Natural killer cell treated with Interleukin-12 subunit alpha and Interleukin-12 subunit beta and Interleukin-15 and Interleukin-18, amount 100 ng/mL, for 72 hours (primary cell): ENCODE data around the gene TUBB8. TPM values are rescaled to one million over a fixed set of nuclear protein-coding genes. Genes with fewer than 3 reads are reported as not detected.
"Not testable (repeated sequence)": the region's sequence is repeated elsewhere in the genome, so short reads cannot be mapped to it uniquely, and the experiment has no call there.

Source experiments
- ATAC-seq, 2 donors: fragments of 150-1000 bp; cut with Tn5 transposase in 1 of 2; sonication (Bioruptor Pico), chemical (Tn5 transposase) in 1 of 2; 2 replicates each; pipeline ENCODE4 v1.10.0; 2021
- DNase-seq: peaks from one replicate; pipeline ENCODE4 v3.0.0; 2022; ENCODE audit warnings: low spot score
- H3K27ac Mint-ChIP-seq, 2 donors: 1 replicate in 1 of 2; 2 replicates in 1 of 2; pipeline ENCODE4 v1.8.0; 2022; ENCODE audit warnings: mixed read lengths in 2 of 2, mild to moderate bottlenecking in 1 of 2, moderate library complexity in 1 of 2
- H3K27me3 Mint-ChIP-seq, 2 donors: 1 replicate in 1 of 2; 2 replicates in 1 of 2; pipeline ENCODE4 v1.8.0; 2022; ENCODE audit warnings: mixed read lengths in 2 of 2
- H3K36me3 Mint-ChIP-seq: one replicate; pipeline ENCODE4 v1.8.0; 2022; ENCODE audit warnings: mixed read lengths
- H3K4me1 Mint-ChIP-seq, 2 donors: 1 replicate in 1 of 2; 2 replicates in 1 of 2; pipeline ENCODE4 v1.8.0; 2022; ENCODE audit warnings: low read depth in 2 of 2, mixed read lengths in 2 of 2, mild to moderate bottlenecking in 1 of 2
- H3K4me3 Mint-ChIP-seq: one replicate; pipeline ENCODE4 v1.8.0; 2022; ENCODE audit warnings: mixed read lengths
- H3K9me3 Mint-ChIP-seq: 2 replicates; pipeline ENCODE4 v1.8.0; 2022; ENCODE audit warnings: mixed read lengths
- total RNA-seq, 2 donors: library from RNA; stranded (reverse); gene quantifications; one replicate each; pipeline ENCODE4 v1.2.3, GENCODE V29; 2022

The TUBB8 gene
- total RNA-seq, 2 donors from 2014 or later: not detected

- no peak for ATAC-seq
- no peak for DNase-seq
- Mint-ChIP-seq H3K36me3 (no peaks in the 10 kb centered on the region), H3K4me1 (peaks cover 0 to 5% of the 10 kb centered on the region in 2 donors), H3K9me3 (no peaks in the 10 kb centered on the region), H3K27ac (no peak overlapping the region), H3K4me3 (no peak overlapping the region), H3K27me3 (peaks cover 7 to 16% of the 10 kb centered on the region in 2 donors)
Observed at GRCh38 chr10:83930-84530, 34.9 kb upstream of the TUBB8 start.

- ATAC-seq: no peak
- no peaks in the 10 kb centered on the region for H3K4me1 Mint-ChIP-seq
- H3K27ac Mint-ChIP-seq: no peak overlapping the region
- no peak for DNase-seq
- H3K36me3 Mint-ChIP-seq: no peaks in the 10 kb centered on the region
- no peak overlapping the region for H3K4me3 Mint-ChIP-seq
- peaks cover 7 to 13% of the 10 kb centered on the region in 2 donors for H3K27me3 Mint-ChIP-seq
- no peaks in the 10 kb centered on the region for H3K9me3 Mint-ChIP-seq
Observed at GRCh38 chr10:80477-81105, 31.5 kb upstream of the TUBB8 start.

DNA sequence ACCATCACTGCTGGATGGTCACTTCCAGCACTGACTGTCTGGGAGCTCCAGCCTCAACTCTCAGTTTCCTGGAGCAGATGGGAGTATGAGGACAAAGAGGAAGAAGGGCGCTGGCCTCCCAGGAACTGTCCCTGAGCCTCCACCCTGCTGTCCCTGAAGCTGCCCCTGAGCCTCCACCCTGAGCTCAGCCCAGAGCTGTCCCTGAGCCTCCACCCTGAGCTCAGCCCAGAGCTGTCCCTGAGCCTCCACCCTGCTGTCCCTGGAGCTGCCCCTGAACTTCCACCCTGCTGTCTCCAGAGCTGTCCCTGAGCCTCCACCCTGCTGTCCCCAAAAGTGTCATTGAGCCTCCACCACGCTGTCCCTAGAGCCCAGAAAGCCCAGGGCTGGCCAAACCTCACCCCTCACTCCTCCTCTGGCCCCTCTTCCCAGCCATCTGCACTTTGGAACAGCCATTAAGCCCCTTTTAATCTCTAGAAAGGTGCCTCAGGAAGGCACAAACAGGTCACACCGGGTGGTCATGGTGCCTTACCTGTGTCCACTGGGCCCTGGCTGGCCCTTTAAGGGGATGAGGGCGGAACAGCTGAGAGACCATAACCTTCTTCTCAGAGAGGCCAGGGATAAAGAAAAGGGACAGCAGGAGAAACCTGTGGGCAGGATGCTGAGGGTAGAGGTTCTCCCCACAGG, 30.6 kb upstream of the TUBB8 start:
- DNase-seq: no peak
- ATAC-seq: peak in 1 of 2 donors; percentile 29
- H3K4me3 Mint-ChIP-seq: no peak overlapping the region
- peaks cover 7 to 12% of the 10 kb centered on the region in 2 donors for H3K27me3 Mint-ChIP-seq
- no peak overlapping the region for H3K27ac Mint-ChIP-seq
- no peaks in the 10 kb centered on the region for H3K4me1 Mint-ChIP-seq
- H3K36me3 Mint-ChIP-seq: no peaks in the 10 kb centered on the region
- no peaks in the 10 kb centered on the region for H3K9me3 Mint-ChIP-seq

DNA sequence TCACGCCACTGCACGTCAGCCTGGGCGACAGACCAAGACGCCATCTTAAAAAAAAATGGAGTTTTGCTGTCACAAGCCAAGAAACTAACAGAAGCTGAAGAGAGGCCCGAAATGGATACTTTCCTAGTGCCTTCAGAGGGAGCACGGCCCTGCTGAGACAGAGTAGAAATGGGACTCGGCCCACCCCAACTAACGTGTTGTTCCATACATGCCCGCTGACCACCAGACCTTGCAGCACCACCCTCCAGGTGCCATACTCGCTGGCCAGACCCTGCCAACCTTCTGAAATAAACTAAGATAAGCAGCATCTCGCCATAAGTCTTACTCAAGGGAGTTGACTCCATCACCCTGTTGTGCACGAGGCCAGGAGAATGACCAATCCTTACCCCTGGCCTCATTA, 29.5 kb upstream of the TUBB8 start:
- H3K27ac Mint-ChIP-seq: no peak overlapping the region
- peaks cover 0 to 3% of the 10 kb centered on the region in 2 donors for H3K4me1 Mint-ChIP-seq
- no peak for DNase-seq

GRCh38 chr10:74266-74621, 25.1 kb upstream of the TUBB8 start:
- H3K27me3 Mint-ChIP-seq, H3K27ac Mint-ChIP-seq, H3K4me1 Mint-ChIP-seq, H3K36me3 Mint-ChIP-seq, ATAC-seq, H3K9me3 Mint-ChIP-seq, DNase-seq: not testable (repeated sequence)
- H3K4me3 Mint-ChIP-seq: peak overlapping the region; percentile 27

More for the DNA sequence above, 29.5 kb upstream of the TUBB8 start:
- H3K36me3 Mint-ChIP-seq: no peaks in the 10 kb centered on the region
- H3K27me3 Mint-ChIP-seq: peaks cover 7 to 14% of the 10 kb centered on the region in 2 donors
- no peak overlapping the region for H3K4me3 Mint-ChIP-seq
- ATAC-seq: no peak
- H3K9me3 Mint-ChIP-seq: no peaks in the 10 kb centered on the region

DNA sequence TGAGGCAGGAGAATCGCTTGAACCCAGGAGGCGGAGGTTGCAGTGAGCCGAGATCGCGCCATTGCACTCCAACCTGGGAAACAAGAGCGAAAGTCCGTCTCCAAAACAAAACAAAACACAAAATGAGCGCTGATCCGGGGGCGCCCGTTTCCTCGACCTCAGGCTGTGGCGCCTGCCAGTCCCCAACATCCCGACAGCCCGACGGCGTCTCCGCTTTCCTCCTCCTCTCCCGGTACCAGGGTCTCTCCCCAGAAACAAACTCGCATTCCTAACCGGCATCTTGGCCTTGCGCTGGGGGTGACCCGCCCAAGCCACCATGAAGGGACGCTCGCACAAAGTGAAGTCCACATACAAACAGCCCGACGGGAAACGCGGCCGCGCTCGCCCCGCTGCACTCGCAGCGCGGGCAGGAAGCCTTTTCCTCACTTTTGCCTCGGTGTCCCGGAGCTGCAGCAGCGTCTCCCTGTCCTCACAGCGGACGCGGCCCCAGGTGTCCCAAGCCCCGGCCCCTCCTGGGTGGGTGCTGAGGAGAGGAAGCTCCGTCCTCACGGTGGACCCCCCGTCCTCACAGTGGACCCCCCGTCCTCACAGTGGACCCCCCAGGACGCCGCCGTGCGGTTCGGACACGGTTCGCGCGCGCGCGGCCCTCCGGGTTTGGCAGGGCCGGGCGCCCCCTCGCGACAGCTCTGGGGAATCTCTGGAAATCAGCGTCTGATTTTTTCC, 24.6 kb upstream of the TUBB8 start:
- not testable (repeated sequence) for H3K9me3 Mint-ChIP-seq, DNase-seq, H3K36me3 Mint-ChIP-seq, H3K27ac Mint-ChIP-seq, H3K27me3 Mint-ChIP-seq, H3K4me1 Mint-ChIP-seq
- H3K4me3 Mint-ChIP-seq: peak overlapping the region; percentile 27
- peak; percentile 9 to 52 for ATAC-seq

DNA sequence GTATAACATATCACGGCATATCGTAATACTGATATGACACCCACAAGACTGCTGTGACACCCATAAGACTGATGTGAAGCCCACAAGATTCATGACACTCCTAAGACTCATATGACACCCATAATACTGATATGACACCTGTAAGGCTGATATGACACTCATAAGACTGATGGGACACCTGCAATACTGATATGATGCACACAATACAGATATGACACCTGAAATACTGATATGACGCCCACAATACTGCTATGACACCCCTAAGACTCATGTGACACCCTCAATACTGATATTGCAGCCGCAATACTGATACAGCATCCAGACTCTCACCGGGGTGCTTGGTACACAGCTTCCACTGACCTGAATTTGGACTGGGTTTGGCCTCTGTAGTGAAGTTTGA, 19.1 kb upstream of the TUBB8 start:
- not testable (repeated sequence) for H3K9me3 Mint-ChIP-seq, H3K27ac Mint-ChIP-seq, H3K4me1 Mint-ChIP-seq, DNase-seq, H3K36me3 Mint-ChIP-seq, H3K4me3 Mint-ChIP-seq
- H3K27me3 Mint-ChIP-seq: peaks cover 10 to 13% of the 10 kb centered on the region in 2 donors
- ATAC-seq: peak; percentile 61 to 85

DNA sequence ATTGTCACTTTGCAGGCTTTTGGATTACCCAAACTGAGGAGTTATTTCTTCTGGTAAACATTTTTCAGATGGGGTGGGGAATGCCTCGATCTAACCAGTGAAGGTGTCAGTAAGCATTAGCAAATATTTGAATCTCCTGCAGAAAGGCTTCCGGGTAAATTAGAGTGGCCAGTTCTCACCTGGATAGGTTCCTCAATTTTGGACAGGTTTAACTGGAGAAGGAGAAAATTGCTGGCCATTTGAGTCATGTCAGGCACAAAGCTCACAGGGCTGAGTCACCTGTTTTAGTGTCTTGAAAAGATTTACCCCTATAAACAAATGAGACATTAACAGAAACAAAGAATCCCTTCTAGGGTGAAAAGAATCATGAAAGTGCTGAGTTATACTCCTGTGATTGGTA, 830 bp upstream of the TUBB8 start:
- H3K27ac Mint-ChIP-seq, H3K4me1 Mint-ChIP-seq, H3K36me3 Mint-ChIP-seq, H3K4me3 Mint-ChIP-seq, H3K9me3 Mint-ChIP-seq, ATAC-seq, H3K27me3 Mint-ChIP-seq, DNase-seq: not testable (repeated sequence)

GRCh38 chr10:47864-48263, 1.2 kb downstream of the TUBB8 start:
- not testable (repeated sequence) for H3K9me3 Mint-ChIP-seq, H3K4me1 Mint-ChIP-seq, H3K27ac Mint-ChIP-seq, ATAC-seq, DNase-seq, H3K4me3 Mint-ChIP-seq, H3K27me3 Mint-ChIP-seq, H3K36me3 Mint-ChIP-seq

GRCh38 chr10:13315-13635, 35.8 kb downstream of the TUBB8 start:
- H3K27me3 Mint-ChIP-seq, H3K36me3 Mint-ChIP-seq, DNase-seq, H3K4me3 Mint-ChIP-seq, H3K4me1 Mint-ChIP-seq, H3K9me3 Mint-ChIP-seq, H3K27ac Mint-ChIP-seq: not testable (repeated sequence)
- peak in 1 of 2 donors; percentile 31 for ATAC-seq

GRCh38 chr10:12444-13314, 36.4 kb downstream of the TUBB8 start:
- H3K27ac Mint-ChIP-seq, DNase-seq, H3K4me1 Mint-ChIP-seq, H3K27me3 Mint-ChIP-seq, H3K36me3 Mint-ChIP-seq, H3K4me3 Mint-ChIP-seq, H3K9me3 Mint-ChIP-seq: not testable (repeated sequence)
- peak; percentile 50 to 59 for ATAC-seq

- not testable (repeated sequence) for H3K27me3 Mint-ChIP-seq, H3K27ac Mint-ChIP-seq, H3K4me3 Mint-ChIP-seq, ATAC-seq, H3K36me3 Mint-ChIP-seq, H3K9me3 Mint-ChIP-seq, H3K4me1 Mint-ChIP-seq, DNase-seq
Observed at GRCh38 chr10:11260-11659, 37.8 kb downstream of the TUBB8 start.

- not testable (repeated sequence) for ATAC-seq, H3K4me1 Mint-ChIP-seq, H3K27me3 Mint-ChIP-seq, H3K27ac Mint-ChIP-seq, H3K36me3 Mint-ChIP-seq, DNase-seq, H3K9me3 Mint-ChIP-seq, H3K4me3 Mint-ChIP-seq
Observed at GRCh38 chr10:10261-10971, 38.7 kb downstream of the TUBB8 start.
